CD14-positive monocyte (primary cell): ENCODE measurements around the gene PDCD7. TPM values are rescaled to one million over a fixed set of nuclear protein-coding genes. Genes with fewer than 3 reads are reported as not detected.
A peak's percentile ranks its signal among the peaks of the same experiment; 100 is the strongest.

Experiments
- DNase-seq, 3 donors: peaks; one replicate each; pipeline ENCODE4 v3.0.0-alpha.2; 2011 to 2022
- H2AFZ ChIP-seq: 2 replicates; pipeline ENCODE4 v1.6.0; 2012; ENCODE audit warnings: mild to moderate bottlenecking, low read depth, low read length, inconsistent platforms; ENCODE audit not compliant: insufficient read depth, poor library complexity, severe bottlenecking
- H3K27ac ChIP-seq, 2 donors: 1 replicate in 1 of 2; 2 replicates in 1 of 2; pipeline ENCODE4 v1.5.1; 2012 to 2013; ENCODE audit warnings: low read length in 2 of 2, control low read depth in 1 of 2, inconsistent platforms in 1 of 2, low read depth in 1 of 2, mild to moderate bottlenecking in 1 of 2
- H3K27me3 ChIP-seq, 2 donors: one replicate each; pipeline versions ENCODE4 v1.6.0 to v1.6.1; 2011 to 2013; ENCODE audit warnings: low read length in 2 of 2; ENCODE audit not compliant: control insufficient read depth in 2 of 2, insufficient read depth in 2 of 2
- H3K36me3 ChIP-seq, 2 donors: replicated peaks in 1 of 2; 1 replicate in 1 of 2; 2 replicates in 1 of 2; pipeline versions ENCODE4 v1.5.1 to v1.6.1; 2012 to 2013; ENCODE audit warnings: low read length in 2 of 2, control low read depth in 1 of 2, inconsistent platforms in 1 of 2, mild to moderate bottlenecking in 1 of 2; ENCODE audit not compliant: insufficient read depth in 2 of 2, control insufficient read depth in 1 of 2
- H3K4me1 ChIP-seq, 2 donors: 1 replicate in 1 of 2; 2 replicates in 1 of 2; pipeline versions ENCODE4 v1.5.1 to v1.6.1; 2012 to 2013; ENCODE audit warnings: low read length in 2 of 2, control low read depth in 1 of 2, inconsistent platforms in 1 of 2, mild to moderate bottlenecking in 1 of 2, moderate library complexity in 1 of 2; ENCODE audit not compliant: insufficient read depth in 2 of 2, control insufficient read depth in 1 of 2
- H3K4me2 ChIP-seq: replicated peaks from 2 replicates; pipeline ENCODE3; 2012; ENCODE audit warnings: low read length, moderate library complexity, mild to moderate bottlenecking; ENCODE audit not compliant: poor library complexity, severe bottlenecking; ENCODE audit errors: extremely low read depth
- H3K4me3 ChIP-seq, 3 experiments: fragments of 200-600 bp in 1 of 3; sonication (generic) in 1 of 3; replicated peaks in 1 of 3; 1 replicate in 2 of 3; 2 replicates in 1 of 3; pipeline ENCODE4 v1.5.1; 2011 to 2013; ENCODE audit warnings: low read length in 3 of 3, mild to moderate bottlenecking in 3 of 3, control low read depth in 2 of 3, low read depth in 2 of 3, inconsistent platforms in 1 of 3, moderate library complexity in 1 of 3
- H3K79me2 ChIP-seq: 2 replicates; pipeline ENCODE4 v1.6.0; 2012; ENCODE audit warnings: mild to moderate bottlenecking, control low read depth, inconsistent platforms, low read length, moderate library complexity; ENCODE audit not compliant: insufficient read depth
- H3K9ac ChIP-seq: 2 replicates; pipeline ENCODE4 v1.6.0; 2017; ENCODE audit warnings: low read length, mild to moderate bottlenecking; ENCODE audit not compliant: insufficient read depth, poor library complexity, severe bottlenecking
- H3K9me3 ChIP-seq, 2 donors: replicated peaks in 1 of 2; 1 replicate in 1 of 2; 2 replicates in 1 of 2; pipeline versions ENCODE4 v1.5.1 to v1.6.1; 2012 to 2013; ENCODE audit warnings: low read length in 2 of 2, control low read depth in 1 of 2; ENCODE audit not compliant: control insufficient read depth in 1 of 2, insufficient read depth in 1 of 2
- H4K20me1 ChIP-seq: 2 replicates; pipeline ENCODE4 v1.6.0; 2012; ENCODE audit warnings: mild to moderate bottlenecking, low read length, control low read depth, moderate library complexity; ENCODE audit not compliant: insufficient read depth
- H3K27ac Mint-ChIP-seq, 7 donors: one replicate each; pipeline ENCODE4 v1.8.0; 2020; ENCODE audit warnings: mild to moderate bottlenecking in 7 of 7, mixed read lengths in 7 of 7, moderate library complexity in 6 of 7, inconsistent platforms in 2 of 7
- H3K27me3 Mint-ChIP-seq, 3 donors: one replicate each; pipeline ENCODE4 v1.8.0; 2021 to 2022; ENCODE audit warnings: low read depth in 3 of 3, mild to moderate bottlenecking in 3 of 3, mixed read lengths in 3 of 3, moderate library complexity in 3 of 3, inconsistent platforms in 1 of 3
- H3K36me3 Mint-ChIP-seq, 2 donors: one replicate each; pipeline ENCODE4 v1.8.0; 2020; ENCODE audit warnings: mixed read lengths in 2 of 2, inconsistent platforms in 1 of 2, mild to moderate bottlenecking in 1 of 2
- H3K4me1 Mint-ChIP-seq: one replicate; pipeline ENCODE4 v1.8.0; 2020; ENCODE audit warnings: mild to moderate bottlenecking, mixed read lengths
- H3K4me3 Mint-ChIP-seq, 2 donors: one replicate each; pipeline ENCODE4 v1.8.0; 2020; ENCODE audit warnings: mild to moderate bottlenecking in 2 of 2, mixed read lengths in 2 of 2, moderate library complexity in 1 of 2
- H3K9me3 Mint-ChIP-seq, 7 donors: one replicate each; pipeline ENCODE4 v1.8.0; 2020 to 2022; ENCODE audit warnings: mixed read lengths in 7 of 7, mild to moderate bottlenecking in 6 of 7, moderate library complexity in 6 of 7, inconsistent platforms in 2 of 7
- CTCF ChIP-seq: fragments of 200-600 bp; IDR thresholded peaks from one replicate; pipeline ENCODE4 v1.8.0; 2022; ENCODE audit warnings: antibody characterized with exemption, mild to moderate bottlenecking
- WGBS: methylation state at CpG from one replicate; pipeline ENCODE4 v1.1.5; 2013; ENCODE audit warnings: missing lambda C conversion rate; ENCODE audit not compliant: insufficient coverage; 5-methylcytosine and 5-hydroxymethylcytosine counted together
- intact Hi-C, 2 donors: fragments of 100-400 bp; cut with micrococcal nuclease; formaldehyde crosslinking; loops; one replicate each; pipeline versions ENCODE4 v1.15.0 to v1.15.1; 2023
- polyA plus RNA-seq, 3 donors: library from polyadenylated mRNA; depleted of rRNA in 1 of 3; unstranded in 2 of 3; stranded (reverse) in 1 of 3; fragments of 300-500 nt in 2 of 3; fragments of >200 nt in 1 of 3; fragmentation: Illumina TruSeq in 2 of 3; gene quantifications; 1 replicate in 2 of 3; 2 replicates in 1 of 3; pipeline ENCODE4 v1.2.3, GENCODE V29; 2012 to 2021

Gene PDCD7
- polyA plus RNA-seq, 3 donors, result 3.1 to 6.9 (median 4.7) TPM

GRCh38 chr15:65180167-65180566, 46.6 kb upstream of the PDCD7 start:
- H3K4me3 Mint-ChIP-seq, result no peak overlapping the region
- H3K27me3 ChIP-seq, result no peaks in the 10 kb centered on the region
- peaks cover 66% of the 10 kb centered on the region for H3K79me2 ChIP-seq
- no peak overlapping the region for H3K4me2 ChIP-seq
- peaks cover 30 to 58% of the 10 kb centered on the region in 2 donors for H3K36me3 Mint-ChIP-seq
- H3K9me3 ChIP-seq, result no peaks in the 10 kb centered on the region
- no peak overlapping the region for H3K27ac Mint-ChIP-seq
- no peak overlapping the region for H3K9ac ChIP-seq
- no peak overlapping the region for H2AFZ ChIP-seq
- TF ChIP-seq CTCF, result no peak
- H3K4me1 ChIP-seq, result peaks cover 13 to 20% of the 10 kb centered on the region in 2 donors
- H3K27ac ChIP-seq, result no peak overlapping the region
- no peak overlapping the region for H3K4me3 ChIP-seq
- H3K27me3 Mint-ChIP-seq, result no peaks in the 10 kb centered on the region
- no peaks in the 10 kb centered on the region for H3K9me3 Mint-ChIP-seq
- intact Hi-C loops, result no loop called here
- peaks cover 48 to 50% of the 10 kb centered on the region in 2 donors for H3K36me3 ChIP-seq
- no peak for DNase-seq
- H4K20me1 ChIP-seq, result peaks cover 78% of the 10 kb centered on the region
- no CpG with 5 or more reads among the region's 3 CpGs for WGBS
- peaks cover 23% of the 10 kb centered on the region for H3K4me1 Mint-ChIP-seq

GRCh38 chr15:65177901-65178300, 44.3 kb upstream of the PDCD7 start:
- peaks cover 59 to 71% of the 10 kb centered on the region in 2 donors for H3K36me3 ChIP-seq

More at GRCh38 chr15:65177901-65178300, 44.3 kb upstream of the PDCD7 start:
- no peak overlapping the region for H3K4me3 Mint-ChIP-seq
- H3K27ac Mint-ChIP-seq, result peak overlapping the region in 1 of 7 donors; percentile 31
- Histone ChIP-seq H3K9me3 (no peaks in the 10 kb centered on the region), H3K9ac (no peak overlapping the region), H3K27me3 (no peaks in the 10 kb centered on the region), H3K4me2 (no peak overlapping the region), H3K4me1 (peaks cover 3 to 4% of the 10 kb centered on the region in 2 donors), H3K4me3 (no peak overlapping the region), H3K27ac (no peak overlapping the region), H2AFZ (no peak overlapping the region), H4K20me1 (peaks cover 86% of the 10 kb centered on the region), H3K79me2 (peaks cover 53% of the 10 kb centered on the region)
- TF ChIP-seq CTCF, result no peak
- intact Hi-C loops, result no loop called here
- peaks cover 36 to 75% of the 10 kb centered on the region in 2 donors for H3K36me3 Mint-ChIP-seq
- no CpG with 5 or more reads among the region's 1 CpG for WGBS
- H3K9me3 Mint-ChIP-seq, result no peaks in the 10 kb centered on the region
- no peak for DNase-seq
- H3K4me1 Mint-ChIP-seq, result peaks cover 9% of the 10 kb centered on the region
- H3K27me3 Mint-ChIP-seq, result no peaks in the 10 kb centered on the region
